Stimulated activated CD4-positive, alpha-beta T cell treated with anti-CD3 and anti-CD28 coated beads, Interleukin-1b, Interleukin-23, amount 100 ng/mL, for 4 hours (primary cell): ENCODE results near the gene CHST8.

Experiments used
- DNase-seq, 2 donors: peaks; one replicate each; pipeline ENCODE4 v3.0.0-alpha.2; 2020; ENCODE audit warnings: low read depth in 2 of 2

Gene CHST8

GRCh38 chr19:33794683-33795369 is 173.1 kb downstream of the CHST8 start:
- DNase-seq, result no peak

- DNase-seq, result peak in 1 of 2 donors; percentile 65
Measured at GRCh38 chr19:33795370-33796163, 173.8 kb downstream of the CHST8 start.

- peak in 1 of 2 donors; percentile 45 for DNase-seq
Measured at GRCh38 chr19:33796164-33796875, 174.6 kb downstream of the CHST8 start, which contains the start of gene KCTD15. KCTD15 (plus strand) TSS chr19:33796870; CDS start chr19:33800455, 3,585 bp downstream.

GRCh38 chr19:33797802-33798671 is 176.3 kb downstream of the CHST8 start:
- DNase-seq, result no peak

DNA sequence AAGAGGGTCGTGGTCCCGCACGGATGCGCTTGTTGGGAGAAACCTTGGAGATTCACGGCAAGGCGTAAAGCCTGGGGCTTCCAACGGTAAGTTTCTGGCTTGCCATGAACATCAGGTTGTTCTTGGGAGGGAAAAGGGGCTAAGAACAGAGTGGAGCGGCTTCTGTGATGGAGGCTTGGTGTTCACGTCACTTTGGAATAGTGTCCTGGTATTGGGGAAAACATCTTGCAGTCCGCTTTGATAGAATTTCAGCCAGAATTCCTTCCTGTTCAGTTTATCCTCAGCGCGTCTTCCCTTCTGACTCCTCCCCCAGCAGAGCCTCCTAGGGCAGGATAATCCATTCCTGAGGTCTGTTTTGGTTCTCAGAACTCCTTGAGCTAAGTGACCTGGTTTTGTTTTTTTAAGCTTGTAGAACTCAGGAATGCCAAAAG is 176.9 kb downstream of the CHST8 start:
- DNase-seq, result no peak

- DNase-seq, result no peak
Measured at GRCh38 chr19:33799476-33799875, 177.7 kb downstream of the CHST8 start.

DNA sequence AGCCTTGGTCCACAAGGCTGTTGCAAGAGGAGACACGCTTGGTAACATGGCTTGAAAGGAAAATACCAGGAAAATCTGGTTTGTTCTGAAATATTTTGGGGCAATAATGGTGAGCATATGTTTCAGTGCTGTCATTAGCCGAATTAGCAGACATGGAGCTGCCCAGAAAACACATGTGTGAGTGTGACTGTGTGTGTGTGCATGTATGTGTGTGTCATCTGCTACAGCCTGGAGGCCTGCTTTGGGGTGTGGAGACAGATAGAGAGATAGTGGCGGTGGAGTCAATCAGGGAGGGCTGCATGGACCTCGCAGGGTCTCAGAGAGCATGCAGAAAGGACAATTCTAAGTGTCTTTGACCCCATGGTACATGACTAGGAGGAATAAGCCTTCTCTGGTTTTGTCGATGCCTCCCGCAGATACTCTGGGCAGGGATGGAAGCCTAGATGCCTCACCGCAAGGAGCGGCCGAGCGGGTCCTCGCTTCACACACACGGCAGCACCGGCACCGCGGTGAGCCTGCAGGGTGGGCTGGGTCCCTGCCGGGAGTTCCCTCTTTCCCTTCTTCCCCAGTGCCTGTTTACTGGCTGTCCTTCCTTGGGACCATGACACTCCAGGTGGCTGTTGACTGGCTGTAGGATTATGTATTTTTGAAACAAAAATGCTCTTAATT is 178.4 kb downstream of the CHST8 start:
- no peak for DNase-seq

GRCh38 chr19:33801411-33801810 is 179.7 kb downstream of the CHST8 start:
- DNase-seq, result no peak

DNA sequence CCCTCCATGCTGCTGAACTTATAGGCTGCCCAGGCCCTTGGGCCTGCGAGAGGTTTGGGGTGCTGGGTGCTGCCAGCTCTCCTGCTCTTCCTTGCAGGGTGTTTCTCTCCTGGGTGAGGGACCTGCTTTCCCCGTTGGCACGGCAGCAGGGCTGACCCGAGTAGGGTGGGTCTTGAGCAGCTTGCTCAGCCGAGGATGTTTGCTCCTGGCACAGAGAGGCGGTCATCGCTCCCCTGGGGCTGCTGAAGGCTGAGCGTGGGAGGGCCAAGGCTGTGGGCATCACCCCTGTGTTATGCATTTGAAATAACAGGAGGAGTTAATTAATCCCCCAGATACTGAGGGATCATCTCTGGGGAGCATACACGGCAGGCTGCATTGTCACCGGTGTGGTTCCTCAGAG is 180.2 kb downstream of the CHST8 start:
- no peak for DNase-seq

GRCh38 chr19:33802801-33803200 is 181.0 kb downstream of the CHST8 start:
- DNase-seq, result no peak

- no peak for DNase-seq
Measured at GRCh38 chr19:33803383-33803782, 181.6 kb downstream of the CHST8 start.

DNA sequence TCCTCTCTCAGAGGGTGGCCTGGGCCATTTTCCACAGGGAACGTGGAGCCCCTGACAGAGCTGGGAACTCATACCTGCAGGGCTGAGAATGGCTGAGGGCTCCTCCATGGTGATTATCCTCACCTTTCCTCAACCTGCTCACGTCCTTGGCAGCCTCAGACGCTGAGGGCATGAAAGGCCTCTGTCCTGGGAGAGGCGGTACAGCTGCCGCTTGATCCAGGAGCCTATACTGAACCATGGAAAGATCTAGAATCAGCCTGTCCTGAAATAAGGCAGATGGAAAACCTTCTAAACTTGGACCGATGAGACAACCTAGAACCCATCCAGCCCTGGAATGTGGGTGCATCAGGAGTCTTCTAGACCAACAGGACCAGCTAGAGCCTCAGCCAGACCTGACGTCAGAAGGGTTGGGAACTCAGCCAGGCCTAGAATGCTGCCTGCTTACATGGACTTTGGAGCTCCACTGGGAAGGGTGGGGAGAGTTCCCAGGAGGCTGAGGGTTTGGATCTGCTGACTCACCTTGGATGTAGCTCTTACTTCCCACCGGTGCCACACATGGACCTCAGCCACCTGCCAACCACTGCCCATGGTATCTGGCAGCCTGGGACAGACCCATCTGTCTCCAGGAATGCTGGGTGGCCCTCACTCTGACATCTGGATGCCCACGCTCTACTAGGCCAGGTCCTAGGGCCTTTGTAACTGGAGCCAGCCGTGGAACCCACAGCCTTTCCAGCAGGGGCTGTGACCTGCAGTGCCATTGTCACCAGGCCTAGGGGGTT is 182.5 kb downstream of the CHST8 start:
- DNase-seq, result no peak

- no peak for DNase-seq
Measured at GRCh38 chr19:33805313-33805712, 183.6 kb downstream of the CHST8 start.

- no peak for DNase-seq
Measured at GRCh38 chr19:33805840-33806433, 184.2 kb downstream of the CHST8 start.

GRCh38 chr19:33806434-33806881 is 184.7 kb downstream of the CHST8 start:
- DNase-seq, result no peak

DNA sequence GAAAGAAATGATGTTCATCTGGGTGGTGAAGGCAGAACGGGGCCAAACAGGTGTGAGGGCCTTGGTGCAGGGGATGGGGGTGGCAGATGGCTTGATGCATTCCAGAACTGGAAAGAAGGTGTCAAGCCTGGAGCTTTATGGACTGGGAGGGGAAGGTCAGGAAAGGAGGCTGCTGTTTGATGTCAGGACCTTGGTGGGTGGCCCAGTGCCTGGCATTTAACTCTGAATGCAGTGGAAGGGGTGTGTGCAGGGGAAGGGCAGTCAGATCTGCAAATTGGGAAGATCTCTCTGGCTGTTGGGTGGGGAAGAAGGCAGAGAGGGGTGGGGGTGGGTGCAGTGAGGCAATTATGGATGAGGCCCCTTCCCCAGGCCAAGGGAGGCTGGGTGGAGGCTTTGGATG is 186.6 kb downstream of the CHST8 start:
- DNase-seq, result no peak

GRCh38 chr19:33809960-33810359 is 188.2 kb downstream of the CHST8 start:
- DNase-seq, result no peak

GRCh38 chr19:33810821-33811220 is 189.1 kb downstream of the CHST8 start:
- no peak for DNase-seq

DNA sequence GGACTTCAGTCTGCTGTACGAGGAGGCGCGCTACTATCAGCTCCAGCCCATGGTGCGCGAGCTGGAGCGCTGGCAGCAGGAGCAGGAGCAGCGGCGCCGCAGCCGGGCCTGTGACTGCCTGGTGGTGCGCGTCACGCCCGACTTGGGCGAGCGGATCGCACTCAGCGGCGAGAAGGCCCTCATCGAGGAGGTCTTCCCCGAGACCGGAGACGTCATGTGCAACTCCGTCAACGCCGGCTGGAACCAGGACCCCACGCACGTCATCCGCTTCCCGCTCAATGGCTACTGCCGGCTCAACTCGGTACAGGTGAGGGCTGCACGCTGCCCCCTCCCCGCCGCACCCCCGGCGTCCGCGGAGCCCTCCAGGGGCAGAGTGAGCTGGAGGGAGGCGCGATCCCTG is 189.5 kb downstream of the CHST8 start:
- DNase-seq, result no peak
